ENCODE measurements around the gene DRC1. TPM values are rescaled to one million over a fixed set of nuclear protein-coding genes. Genes with fewer than 3 reads are reported as not detected.

Gene DRC1
- total and polyA plus RNA-seq, 2 of the 13 experiments (the other 11 are each of a cell fraction or from before 2014, with no cell fraction given), result 0.07 TPM; not detected in 1

- 0 out of 2 replicates have a peak, but pooled peaks have one; percentile 41 for TF ChIP-seq ZIK1 (CRISPR knock-in tag; IDR thresholded peaks at IDR 0.05; ENCODE audit: borderline replicate concordance, low read depth)
- peak; percentile 39; the same call in 1 of the 2 replicates for TF ChIP-seq ZNF746 (CRISPR knock-in tag; IDR thresholded peaks at IDR 0.05)
- TF ChIP-seq, protein P1, sequence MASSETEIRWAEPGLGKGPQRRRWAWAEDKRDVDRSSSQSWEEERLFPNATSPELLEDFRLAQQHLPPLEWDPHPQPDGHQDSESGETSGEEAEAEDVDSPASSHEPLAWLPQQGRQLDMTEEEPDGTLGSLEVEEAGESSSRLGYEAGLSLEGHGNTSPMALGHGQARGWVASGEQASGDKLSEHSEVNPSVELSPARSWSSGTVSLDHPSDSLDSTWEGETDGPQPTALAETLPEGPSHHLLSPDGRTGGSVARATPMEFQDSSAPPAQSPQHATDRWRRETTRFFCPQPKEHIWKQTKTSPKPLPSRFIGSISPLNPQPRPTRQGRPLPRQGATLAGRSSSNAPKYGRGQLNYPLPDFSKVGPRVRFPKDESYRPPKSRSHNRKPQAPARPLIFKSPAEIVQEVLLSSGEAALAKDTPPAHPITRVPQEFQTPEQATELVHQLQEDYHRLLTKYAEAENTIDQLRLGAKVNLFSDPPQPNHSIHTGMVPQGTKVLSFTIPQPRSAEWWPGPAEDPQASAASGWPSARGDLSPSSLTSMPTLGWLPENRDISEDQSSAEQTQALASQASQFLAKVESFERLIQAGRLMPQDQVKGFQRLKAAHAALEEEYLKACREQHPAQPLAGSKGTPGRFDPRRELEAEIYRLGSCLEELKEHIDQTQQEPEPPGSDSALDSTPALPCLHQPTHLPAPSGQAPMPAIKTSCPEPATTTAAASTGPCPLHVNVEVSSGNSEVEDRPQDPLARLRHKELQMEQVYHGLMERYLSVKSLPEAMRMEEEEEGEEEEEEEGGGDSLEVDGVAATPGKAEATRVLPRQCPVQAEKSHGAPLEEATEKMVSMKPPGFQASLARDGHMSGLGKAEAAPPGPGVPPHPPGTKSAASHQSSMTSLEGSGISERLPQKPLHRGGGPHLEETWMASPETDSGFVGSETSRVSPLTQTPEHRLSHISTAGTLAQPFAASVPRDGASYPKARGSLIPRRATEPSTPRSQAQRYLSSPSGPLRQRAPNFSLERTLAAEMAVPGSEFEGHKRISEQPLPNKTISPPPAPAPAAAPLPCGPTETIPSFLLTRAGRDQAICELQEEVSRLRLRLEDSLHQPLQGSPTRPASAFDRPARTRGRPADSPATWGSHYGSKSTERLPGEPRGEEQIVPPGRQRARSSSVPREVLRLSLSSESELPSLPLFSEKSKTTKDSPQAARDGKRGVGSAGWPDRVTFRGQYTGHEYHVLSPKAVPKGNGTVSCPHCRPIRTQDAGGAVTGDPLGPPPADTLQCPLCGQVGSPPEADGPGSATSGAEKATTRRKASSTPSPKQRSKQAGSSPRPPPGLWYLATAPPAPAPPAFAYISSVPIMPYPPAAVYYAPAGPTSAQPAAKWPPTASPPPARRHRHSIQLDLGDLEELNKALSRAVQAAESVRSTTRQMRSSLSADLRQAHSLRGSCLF (CRISPR knock-in tag; IDR thresholded peaks at IDR 0.05; ENCODE audit: borderline replicate concordance), result no peak
- no peak for TF ChIP-seq CBX5 (CRISPR knock-in tag; IDR thresholded peaks at IDR 0.05; ENCODE audit: borderline replicate concordance)
- TF ChIP-seq FIP1L1 (IDR thresholded peaks at IDR 0.05; ENCODE audit: borderline replicate concordance, insufficient read depth, low read depth, low read length), result no peak
- TF ChIP-seq ZNF816 (CRISPR knock-in tag; IDR thresholded peaks at IDR 0.05; ENCODE audit: borderline replicate concordance), result no peak
- no peak for TF ChIP-seq ATRX (CRISPR knock-in tag; IDR thresholded peaks at IDR 0.05; ENCODE audit: borderline replicate concordance)
- no peak for TF ChIP-seq NCOR1 (IDR thresholded peaks at IDR 0.05; ENCODE audit: borderline replicate concordance, low read length)
- TF ChIP-seq, protein P2, sequence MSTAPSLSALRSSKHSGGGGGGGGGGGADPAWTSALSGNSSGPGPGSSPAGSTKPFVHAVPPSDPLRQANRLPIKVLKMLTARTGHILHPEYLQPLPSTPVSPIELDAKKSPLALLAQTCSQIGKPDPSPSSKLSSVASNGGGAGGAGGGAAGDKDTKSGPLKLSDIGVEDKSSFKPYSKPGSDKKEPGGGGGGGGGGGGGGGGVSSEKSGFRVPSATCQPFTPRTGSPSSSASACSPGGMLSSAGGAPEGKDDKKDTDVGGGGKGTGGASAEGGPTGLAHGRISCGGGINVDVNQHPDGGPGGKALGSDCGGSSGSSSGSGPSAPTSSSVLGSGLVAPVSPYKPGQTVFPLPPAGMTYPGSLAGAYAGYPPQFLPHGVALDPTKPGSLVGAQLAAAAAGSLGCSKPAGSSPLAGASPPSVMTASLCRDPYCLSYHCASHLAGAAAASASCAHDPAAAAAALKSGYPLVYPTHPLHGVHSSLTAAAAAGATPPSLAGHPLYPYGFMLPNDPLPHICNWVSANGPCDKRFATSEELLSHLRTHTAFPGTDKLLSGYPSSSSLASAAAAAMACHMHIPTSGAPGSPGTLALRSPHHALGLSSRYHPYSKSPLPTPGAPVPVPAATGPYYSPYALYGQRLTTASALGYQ (CRISPR knock-in tag; IDR thresholded peaks at IDR 0.05), result peak; percentile 10; the same call in 1 of the 2 replicates
- TF ChIP-seq PCBP1 (IDR thresholded peaks at IDR 0.05; ENCODE audit: borderline replicate concordance, low read depth, low read length), result no peak
- TF ChIP-seq AHR (CRISPR knock-in tag; IDR thresholded peaks at IDR 0.05), result 0 out of 2 replicates have a peak, but pooled peaks have one; percentile 4
- no peak for TF ChIP-seq KLF15 (CRISPR knock-in tag; IDR thresholded peaks at IDR 0.05; ENCODE audit: borderline replicate concordance)
- TF ChIP-seq ZNF274 (CRISPR knock-in tag; IDR thresholded peaks at IDR 0.05), result no peak; the same call in 1 of the 2 replicates
- TF ChIP-seq SAP130 (CRISPR knock-in tag; IDR thresholded peaks at IDR 0.05; ENCODE audit: low read depth), result peak; percentile 64
- no peak for TF ChIP-seq ZNF292 (CRISPR knock-in tag; IDR thresholded peaks at IDR 0.05; ENCODE audit: borderline replicate concordance, low read depth)
- TF ChIP-seq, protein P3, sequence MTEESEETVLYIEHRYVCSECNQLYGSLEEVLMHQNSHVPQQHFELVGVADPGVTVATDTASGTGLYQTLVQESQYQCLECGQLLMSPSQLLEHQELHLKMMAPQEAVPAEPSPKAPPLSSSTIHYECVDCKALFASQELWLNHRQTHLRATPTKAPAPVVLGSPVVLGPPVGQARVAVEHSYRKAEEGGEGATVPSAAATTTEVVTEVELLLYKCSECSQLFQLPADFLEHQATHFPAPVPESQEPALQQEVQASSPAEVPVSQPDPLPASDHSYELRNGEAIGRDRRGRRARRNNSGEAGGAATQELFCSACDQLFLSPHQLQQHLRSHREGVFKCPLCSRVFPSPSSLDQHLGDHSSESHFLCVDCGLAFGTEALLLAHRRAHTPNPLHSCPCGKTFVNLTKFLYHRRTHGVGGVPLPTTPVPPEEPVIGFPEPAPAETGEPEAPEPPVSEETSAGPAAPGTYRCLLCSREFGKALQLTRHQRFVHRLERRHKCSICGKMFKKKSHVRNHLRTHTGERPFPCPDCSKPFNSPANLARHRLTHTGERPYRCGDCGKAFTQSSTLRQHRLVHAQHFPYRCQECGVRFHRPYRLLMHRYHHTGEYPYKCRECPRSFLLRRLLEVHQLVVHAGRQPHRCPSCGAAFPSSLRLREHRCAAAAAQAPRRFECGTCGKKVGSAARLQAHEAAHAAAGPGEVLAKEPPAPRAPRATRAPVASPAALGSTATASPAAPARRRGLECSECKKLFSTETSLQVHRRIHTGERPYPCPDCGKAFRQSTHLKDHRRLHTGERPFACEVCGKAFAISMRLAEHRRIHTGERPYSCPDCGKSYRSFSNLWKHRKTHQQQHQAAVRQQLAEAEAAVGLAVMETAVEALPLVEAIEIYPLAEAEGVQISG (CRISPR knock-in tag; IDR thresholded peaks at IDR 0.05), result no peak; the same call in 1 of the 2 replicates
- peak; percentile 36; the same call in 1 of the 2 replicates for TF ChIP-seq ESRRA (CRISPR knock-in tag; IDR thresholded peaks at IDR 0.05; ENCODE audit: low read depth)
- TF ChIP-seq TP53 (CRISPR knock-in tag; conservative IDR thresholded peaks at IDR 0.05), result no peak
- TF ChIP-seq ARNTL (CRISPR knock-in tag; IDR thresholded peaks at IDR 0.05), result no peak; the same call in 1 of the 2 replicates
Measured at GRCh38 chr2:26456440-26457250, 54.9 kb downstream of the DRC1 start (continued).
